OCI-LY7 (cell line): ENCODE data around the gene KNDC1. TPM values are rescaled to one million over a fixed set of nuclear protein-coding genes. Genes with fewer than 3 reads are reported as not detected.

Experiments
- BruUV-seq: library from RNA; stranded (reverse); fragments of 400-500 nt; replicated peaks from 2 replicates; lab custom pipeline; 2021; lab: Mats Ljungman, UMichigan
- CTCF ChIA-PET: fragments of 300-600 bp; sonication (Branson Sonifier 250); formaldehyde crosslinking; loops from one replicate; lab custom pipeline; 2022; ENCODE audit warnings: antibody characterized with exemption; ENCODE audit not compliant: unreplicated experiment; lab: Charles Lee
- POLR2A ChIA-PET: fragments of 300-600 bp; sonication (Branson Sonifier 250); formaldehyde crosslinking; loops from one replicate; lab custom pipeline; 2022; ENCODE audit warnings: antibody characterized with exemption; lab: Charles Lee
- DNase-seq: peaks from one replicate; pipeline ENCODE4 v3.0.0-alpha.2; 2015; ENCODE audit warnings: low spot score
- H2AFZ ChIP-seq: fragments of 200-600 bp; sonication (generic), shearing (Covaris generic); 2 replicates; pipeline ENCODE4 v1.6.1; 2014; ENCODE audit warnings: mild to moderate bottlenecking, antibody characterized with exemption, low read length, moderate library complexity
- H3K27ac ChIP-seq: fragments of 200-600 bp; sonication (generic); 2 replicates; pipeline ENCODE4 v1.5.1; 2014; ENCODE audit warnings: mixed run types, low read depth, mild to moderate bottlenecking, moderate library complexity, low read length, inconsistent platforms; ENCODE audit not compliant: poor library complexity, severe bottlenecking
- H3K36me3 ChIP-seq: fragments of 200-600 bp; sonication (generic); 2 replicates; pipeline ENCODE4 v1.6.1; 2014; ENCODE audit warnings: mild to moderate bottlenecking, antibody characterized with exemption, low read length, moderate library complexity, mixed read lengths; ENCODE audit not compliant: insufficient read depth
- H3K4me1 ChIP-seq: fragments of 200-600 bp; sonication (generic); 2 replicates; pipeline ENCODE4 v1.5.1; 2014; ENCODE audit warnings: mild to moderate bottlenecking, low read length; ENCODE audit not compliant: insufficient read depth, poor library complexity, severe bottlenecking
- H3K4me2 ChIP-seq: fragments of 200-600 bp; sonication (generic); 2 replicates; pipeline ENCODE4 v1.6.1; 2014; ENCODE audit warnings: mild to moderate bottlenecking, low read length
- H3K4me3 ChIP-seq: fragments of 200-600 bp; sonication (generic); 2 replicates; pipeline ENCODE4 v1.5.1; 2014; ENCODE audit warnings: mild to moderate bottlenecking, low read depth, low read length; ENCODE audit not compliant: poor library complexity, severe bottlenecking
- H3K79me2 ChIP-seq: fragments of 200-600 bp; sonication (generic); 2 replicates; pipeline ENCODE4 v1.6.1; 2016; ENCODE audit warnings: low read depth, mild to moderate bottlenecking, low read length, moderate library complexity, mixed read lengths; ENCODE audit not compliant: insufficient read depth
- H3K9me2 ChIP-seq: fragments of 200-600 bp; sonication (generic); 2 replicates; pipeline ENCODE4 v1.6.1; 2016; ENCODE audit warnings: mild to moderate bottlenecking, low read length, mixed read lengths; ENCODE audit not compliant: insufficient read depth
- H3K9me3 ChIP-seq: fragments of 200-600 bp; sonication (generic); 2 replicates; pipeline ENCODE4 v1.6.1; 2014; ENCODE audit warnings: mild to moderate bottlenecking, mixed run types, low read length, mixed read lengths
- H4K20me1 ChIP-seq: fragments of 200-600 bp; sonication (generic); 2 replicates; pipeline ENCODE4 v1.6.1; 2014; ENCODE audit warnings: mild to moderate bottlenecking, antibody characterized with exemption, low read length, moderate library complexity, mixed read lengths; ENCODE audit not compliant: insufficient read depth
- CTCF ChIP-seq: fragments of 200-600 bp; sonication (generic); conservative IDR thresholded peaks from 2 replicates; pipeline ENCODE4 v1.5.1; 2014; ENCODE audit warnings: mild to moderate bottlenecking, antibody characterized with exemption, low read length, moderate library complexity, mixed read lengths
- EZH2phosphoT487 ChIP-seq: fragments of 200-600 bp; sonication (generic); IDR thresholded peaks from 2 replicates; pipeline ENCODE4 v1.6.1; 2018; ENCODE audit warnings: low read depth, borderline replicate concordance, mild to moderate bottlenecking, mixed run types, antibody characterized with exemption, low read length, moderate library complexity, mixed read lengths
- intact Hi-C: fragments of 100-400 bp; cut with micrococcal nuclease; formaldehyde crosslinking; loops from one replicate; pipeline ENCODE4 v1.10.0; 2022; ENCODE audit not compliant: unreplicated experiment
- total RNA-seq, 2 experiments: library from RNA; depleted of rRNA in 1 of 2; stranded (reverse); fragments of >200 nt in 1 of 2; shearing (Covaris generic) in 1 of 2; gene quantifications; 2 replicates each; pipeline ENCODE4 v1.2.3, GENCODE V29; 2014 to 2022

KNDC1 gene
- total RNA-seq, 2 experiments from 2014 or later: not detected

GRCh38 chr10:133217800-133218589 lies 58.0 kb downstream of the KNDC1 start:
- Histone ChIP-seq H3K4me1 (no peaks in the 10 kb centered on the region), H3K4me2 (no peak overlapping the region), H2AFZ (no peak overlapping the region), H3K36me3 (no peaks in the 10 kb centered on the region), H4K20me1 (no peaks in the 10 kb centered on the region), H3K27ac (no peak overlapping the region), H3K4me3 (no peak overlapping the region), H3K9me2 (no peaks in the 10 kb centered on the region), H3K79me2 (no peaks in the 10 kb centered on the region), H3K9me3 (no peaks in the 10 kb centered on the region)
- intact Hi-C loops: no loop called here
- ChIA-PET POLR2A (interaction anchor here (0.6 kb wide), 1 partner anchor 15 kb away, joined by 3 read pairs; no protein-coding TSS in a partner anchor), CTCF (no interaction called here)
- TF ChIP-seq CTCF: no peak
- TF ChIP-seq EZH2phosphoT487: no peak
- no peak for DNase-seq
- BruUV-seq: no TSS peak

GRCh38 chr10:133218891-133219290 lies 58.9 kb downstream of the KNDC1 start:
- CTCF ChIA-PET: no interaction called here
- Histone ChIP-seq H3K79me2 (no peaks in the 10 kb centered on the region), H3K9me2 (no peaks in the 10 kb centered on the region)

More at GRCh38 chr10:133218891-133219290, 58.9 kb downstream of the KNDC1 start:
- no peaks in the 10 kb centered on the region for H3K36me3 ChIP-seq
- H4K20me1 ChIP-seq: no peaks in the 10 kb centered on the region
- H3K9me3 ChIP-seq: no peaks in the 10 kb centered on the region
- POLR2A ChIA-PET: no interaction called here
- H2AFZ ChIP-seq: no peak overlapping the region
- TF ChIP-seq CTCF (no peak), EZH2phosphoT487 (no peak)
- intact Hi-C loops: no loop called here
- BruUV-seq: no TSS peak
- DNase-seq: no peak
- H3K4me3 ChIP-seq: no peak overlapping the region
- no peaks in the 10 kb centered on the region for H3K4me1 ChIP-seq
- H3K27ac ChIP-seq: no peak overlapping the region
- no peak overlapping the region for H3K4me2 ChIP-seq
